HepG2 (cell line): Measurements from ENCODE around the gene TTLL4. TPM values are rescaled to one million over a fixed set of nuclear protein-coding genes. Genes with fewer than 3 reads are reported as not detected.

Experiments used
- ELF4 ChIP-seq: sonication (generic); formaldehyde crosslinking; IDR thresholded peaks from 2 replicates; pipeline ENCODE4 v1.5.0; 2020; ENCODE audit warnings: missing genetic modification reagents, mild to moderate bottlenecking, moderate library complexity, borderline replicate concordance
- FOXA3 ChIP-seq: IDR thresholded peaks from 2 replicates; pipeline ENCODE4 v1.6.1; 2016; ENCODE audit warnings: missing genetic modification reagents, missing compliant biosample characterization
- HBP1 ChIP-seq: IDR thresholded peaks from 2 replicates; pipeline ENCODE4 v1.6.1; 2016; ENCODE audit warnings: low read depth, control low read depth
- HMG20A ChIP-seq: IDR thresholded peaks from 2 replicates; pipeline ENCODE4 v1.6.1; 2016; ENCODE audit warnings: borderline replicate concordance
- HOXA3 ChIP-seq: sonication (generic); formaldehyde crosslinking; IDR thresholded peaks from 2 replicates; pipeline ENCODE4 v1.5.0; 2020; ENCODE audit warnings: missing genetic modification reagents
- HOXA5 ChIP-seq: sonication (generic); formaldehyde crosslinking; IDR thresholded peaks from 2 replicates; pipeline ENCODE4 v1.4.0; 2020; ENCODE audit warnings: missing genetic modification reagents
- KDM6A ChIP-seq: IDR thresholded peaks from 2 replicates; pipeline ENCODE4 v1.6.1; 2016; ENCODE audit warnings: low read depth
- KMT2A ChIP-seq: sonication (generic); formaldehyde crosslinking; IDR thresholded peaks from 2 replicates; pipeline ENCODE4 v1.4.0; 2020; ENCODE audit warnings: missing genetic modification reagents
- MAFK ChIP-seq, 2 experiments: IDR thresholded peaks in 1 of 2; conservative IDR thresholded peaks in 1 of 2; 2 replicates each; pipeline ENCODE4 v1.6.1; 2011; ENCODE audit warnings: improper control_type of control experiment in 2 of 2, low read length in 2 of 2
- MTA1 ChIP-seq: sonication (generic); formaldehyde crosslinking; IDR thresholded peaks from 2 replicates; pipeline ENCODE4 v1.4.0; 2020; ENCODE audit warnings: missing genetic modification reagents, mild to moderate bottlenecking, borderline replicate concordance
- NFIC ChIP-seq: IDR thresholded peaks from 2 replicates; pipeline ENCODE4 v1.6.1; 2012; ENCODE audit warnings: mild to moderate bottlenecking, low read length, inconsistent platforms
- ONECUT2 ChIP-seq: sonication (generic); formaldehyde crosslinking; IDR thresholded peaks from 2 replicates; pipeline ENCODE4 v1.4.0; 2020; ENCODE audit warnings: missing genetic modification reagents
- POGZ ChIP-seq: sonication (generic); formaldehyde crosslinking; IDR thresholded peaks from 2 replicates; pipeline ENCODE4 v1.4.0; 2020; ENCODE audit warnings: mild to moderate bottlenecking, missing genetic modification reagents
- RARA ChIP-seq: IDR thresholded peaks from 2 replicates; pipeline ENCODE4 v1.6.1; 2016; ENCODE audit warnings: missing genetic modification reagents, missing compliant biosample characterization
- RFXAP ChIP-seq: sonication (generic); formaldehyde crosslinking; IDR thresholded peaks from 2 replicates; pipeline ENCODE4 v1.4.0; 2020; ENCODE audit warnings: missing genetic modification reagents, borderline replicate concordance
- SKI ChIP-seq: fragments of 450-650 bp; IDR thresholded peaks from one replicate; pipeline ENCODE4 v1.6.1; 2018; ENCODE audit warnings: mild to moderate bottlenecking; ENCODE audit not compliant: partially characterized antibody
- SP4 ChIP-seq: sonication (generic); formaldehyde crosslinking; IDR thresholded peaks from 2 replicates; pipeline ENCODE4 v1.8.1; 2023; ENCODE audit warnings: mild to moderate bottlenecking, missing genetic modification reagents
- SP5 ChIP-seq: IDR thresholded peaks from 2 replicates; pipeline ENCODE4 v1.6.1; 2016; ENCODE audit warnings: low read depth, borderline replicate concordance
- TEF ChIP-seq: sonication (generic); formaldehyde crosslinking; IDR thresholded peaks from 2 replicates; pipeline ENCODE4 v1.5.0; 2020; ENCODE audit warnings: missing genetic modification reagents
- ZNF207 ChIP-seq: fragments of 450-650 bp; IDR thresholded peaks from 2 replicates; pipeline ENCODE4 v1.6.1; 2016; ENCODE audit warnings: antibody characterized with exemption, borderline replicate concordance
- ZNF350 ChIP-seq: sonication (generic); formaldehyde crosslinking; IDR thresholded peaks from 2 replicates; pipeline ENCODE4 v1.4.0; 2020; ENCODE audit warnings: mild to moderate bottlenecking, low read depth, missing genetic modification reagents, borderline replicate concordance
- ZNF83 ChIP-seq: sonication (generic); formaldehyde crosslinking; IDR thresholded peaks from 2 replicates; pipeline ENCODE4 v1.4.0; 2020; ENCODE audit warnings: missing genetic modification reagents, mild to moderate bottlenecking, borderline replicate concordance
- polyA plus RNA-seq, 8 experiments: library from polyadenylated mRNA; depleted of rRNA in 3 of 8; stranded (reverse) in 7 of 8; unstranded in 1 of 8; fragments of >200 nt; fragmentation: Illumina TruSeq in 4 of 8; extraction: Trizol in 4 of 8; gene quantifications; 2 replicates each; pipeline versions ENCODE4 v1.2.1 to v1.2.3, GENCODE V29; 2011 to 2016; ENCODE audit warnings: low read depth in 4 of 8, missing spikeins in 1 of 8, mixed read lengths in 1 of 8; ENCODE audit not compliant: insufficient read depth in 1 of 8
- total RNA-seq, 5 experiments: library from RNA; depleted of rRNA; stranded (reverse); fragments of >200 nt; fragmentation: Illumina TruSeq; extraction: Trizol; gene quantifications; 2 replicates each; pipeline ENCODE4 v1.2.3, GENCODE V29; 2016; ENCODE audit warnings: low read depth in 1 of 5
- TF ChIP-seq, protein P1 (sequence below): sonication (generic); formaldehyde crosslinking; IDR thresholded peaks from 2 replicates; pipeline ENCODE4 v1.4.0; 2020; ENCODE audit warnings: mild to moderate bottlenecking, missing genetic modification reagents
- TF ChIP-seq, protein P2 (sequence below): sonication (generic); formaldehyde crosslinking; IDR thresholded peaks from 2 replicates; pipeline ENCODE4 v1.4.0; 2020; ENCODE audit warnings: mild to moderate bottlenecking, missing genetic modification reagents

Gene TTLL4
- total and polyA plus RNA-seq, 2 of the 13 experiments (the other 11 are each of a cell fraction or from before 2014, with no cell fraction given): 77.5 to 84.6 TPM

DNA sequence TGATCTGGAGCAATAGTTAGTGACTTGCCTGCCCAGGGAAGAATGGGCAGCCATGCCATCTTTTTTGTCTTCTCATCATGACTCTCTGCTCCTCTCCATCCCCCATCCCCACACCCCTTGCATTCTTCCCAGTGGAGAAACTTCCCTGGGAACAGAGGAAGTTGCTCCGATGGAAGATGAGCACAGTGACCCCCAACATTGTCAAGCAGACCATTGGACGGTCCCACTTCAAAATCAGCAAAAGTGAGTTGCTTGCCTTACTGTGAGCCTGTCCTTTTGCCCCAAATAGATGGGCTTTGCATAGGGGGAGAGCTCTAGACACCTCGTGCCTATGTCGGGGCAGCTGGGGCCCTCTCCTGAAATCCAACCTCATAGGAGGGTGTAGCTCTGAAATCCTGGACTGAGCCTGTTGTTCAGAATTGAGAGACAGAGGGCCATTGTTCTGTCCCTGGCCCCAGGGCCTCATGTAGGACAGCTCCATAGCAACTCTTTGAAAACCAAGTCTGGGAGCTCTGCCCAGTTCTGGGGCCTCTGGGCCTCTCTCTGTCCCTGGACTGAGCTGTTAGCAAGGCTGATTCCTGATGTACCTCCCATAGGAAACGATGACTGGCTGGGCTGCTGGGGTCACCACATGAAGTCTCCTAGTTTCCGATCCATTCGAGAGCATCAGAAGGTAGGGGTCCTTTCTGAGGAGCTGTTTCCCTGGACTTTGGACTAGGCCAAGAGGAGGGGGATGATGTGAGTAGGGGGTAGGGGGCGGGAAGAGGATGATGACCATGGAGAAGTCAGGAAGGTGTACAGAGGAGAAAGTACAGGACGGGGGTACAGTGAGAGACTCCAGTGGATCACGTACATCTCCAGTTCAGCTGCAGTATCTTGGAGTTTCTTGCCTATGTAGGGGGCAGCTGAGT is 35.2 kb downstream of the TTLL4 start (continued):
- TF ChIP-seq NFIC: 0 out of 2 replicates have a peak, but pooled peaks have one; percentile 16
- 0 out of 2 replicates have a peak, but pooled peaks have one; percentile 26 for TF ChIP-seq TEF (CRISPR knock-in tag)
- 0 out of 2 replicates have a peak, but pooled peaks have one; percentile 17 for TF ChIP-seq HBP1
- no peak for TF ChIP-seq ONECUT2 (CRISPR knock-in tag)
- TF ChIP-seq KMT2A (CRISPR knock-in tag): peak; percentile 47; the same call in 1 of the 2 replicates
- TF ChIP-seq KDM6A (CRISPR knock-in tag): peak; percentile 67; the same call in 1 of the 2 replicates
- 0 out of 2 replicates have a peak, but pooled peaks have one; percentile 30 for TF ChIP-seq MTA1 (CRISPR knock-in tag)
- TF ChIP-seq POGZ (CRISPR knock-in tag): peak; percentile 44; the same call in 1 of the 2 replicates
- TF ChIP-seq ZNF207: no peak
- peak; percentile 69; the same call in 1 of the 2 replicates for TF ChIP-seq ZNF350 (CRISPR knock-in tag)
- peak; percentile 58 for TF ChIP-seq RARA
- peak; percentile 42; the same call in 1 of the 2 replicates for TF ChIP-seq RFXAP (CRISPR knock-in tag)
- TF ChIP-seq SP4 (CRISPR knock-in tag): peak; percentile 51; the same call in 1 of the 2 replicates
- TF ChIP-seq ELF4 (CRISPR knock-in tag): no peak
- 0 out of 2 replicates have a peak, but pooled peaks have one; percentile 69 for TF ChIP-seq HOXA5 (CRISPR knock-in tag)
- TF ChIP-seq HOXA3 (CRISPR knock-in tag): peak; percentile 37; the same call in 1 of the 2 replicates
- TF ChIP-seq, protein P1, sequence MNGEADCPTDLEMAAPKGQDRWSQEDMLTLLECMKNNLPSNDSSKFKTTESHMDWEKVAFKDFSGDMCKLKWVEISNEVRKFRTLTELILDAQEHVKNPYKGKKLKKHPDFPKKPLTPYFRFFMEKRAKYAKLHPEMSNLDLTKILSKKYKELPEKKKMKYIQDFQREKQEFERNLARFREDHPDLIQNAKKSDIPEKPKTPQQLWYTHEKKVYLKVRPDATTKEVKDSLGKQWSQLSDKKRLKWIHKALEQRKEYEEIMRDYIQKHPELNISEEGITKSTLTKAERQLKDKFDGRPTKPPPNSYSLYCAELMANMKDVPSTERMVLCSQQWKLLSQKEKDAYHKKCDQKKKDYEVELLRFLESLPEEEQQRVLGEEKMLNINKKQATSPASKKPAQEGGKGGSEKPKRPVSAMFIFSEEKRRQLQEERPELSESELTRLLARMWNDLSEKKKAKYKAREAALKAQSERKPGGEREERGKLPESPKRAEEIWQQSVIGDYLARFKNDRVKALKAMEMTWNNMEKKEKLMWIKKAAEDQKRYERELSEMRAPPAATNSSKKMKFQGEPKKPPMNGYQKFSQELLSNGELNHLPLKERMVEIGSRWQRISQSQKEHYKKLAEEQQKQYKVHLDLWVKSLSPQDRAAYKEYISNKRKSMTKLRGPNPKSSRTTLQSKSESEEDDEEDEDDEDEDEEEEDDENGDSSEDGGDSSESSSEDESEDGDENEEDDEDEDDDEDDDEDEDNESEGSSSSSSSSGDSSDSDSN (CRISPR knock-in tag): peak; percentile 52; the same call in 1 of the 2 replicates
- TF ChIP-seq SP5 (CRISPR knock-in tag): peak; percentile 22; the same call in 1 of the 2 replicates
- TF ChIP-seq, protein P2, sequence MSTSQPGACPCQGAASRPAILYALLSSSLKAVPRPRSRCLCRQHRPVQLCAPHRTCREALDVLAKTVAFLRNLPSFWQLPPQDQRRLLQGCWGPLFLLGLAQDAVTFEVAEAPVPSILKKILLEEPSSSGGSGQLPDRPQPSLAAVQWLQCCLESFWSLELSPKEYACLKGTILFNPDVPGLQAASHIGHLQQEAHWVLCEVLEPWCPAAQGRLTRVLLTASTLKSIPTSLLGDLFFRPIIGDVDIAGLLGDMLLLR (CRISPR knock-in tag): no peak
- TF ChIP-seq MAFK (conservative IDR thresholded peaks at IDR 0.05 in 1 of 2, IDR thresholded peaks at IDR 0.05 in 1 of 2; ENCODE audit: low read length in 2 of 2): no peak
- peak; percentile 12 for TF ChIP-seq SKI
- TF ChIP-seq FOXA3 (CRISPR knock-in tag): peak; percentile 42; the same call in 1 of the 2 replicates
- no peak; the same call in 1 of the 2 replicates for TF ChIP-seq HMG20A
- no peak for TF ChIP-seq ZNF83 (CRISPR knock-in tag)
